MCF 10A (cell line): ENCODE measurements around the gene CERS6. TPM values are rescaled to one million over a fixed set of nuclear protein-coding genes. Genes with fewer than 3 reads are reported as not detected.

Source experiments
- BruUV-seq: library from RNA; stranded (reverse); fragments of 400-500 nt; replicated peaks from 2 replicates; lab custom pipeline; 2021; lab: Mats Ljungman, UMichigan
- CTCF ChIA-PET: fragments of 300-600 bp; sonication (Branson Sonifier 250); formaldehyde crosslinking; extraction: SDS; loops from one replicate; lab custom pipeline; 2021; ENCODE audit warnings: antibody characterized with exemption, inconsistent platforms; lab: Yijun Ruan, JAX
- POLR2A ChIA-PET: fragments of 300-600, 350-650 bp; sonication (Branson Sonifier 250); formaldehyde crosslinking; extraction: SDS; loops from one replicate; lab custom pipeline; 2020; ENCODE audit warnings: antibody characterized with exemption, inconsistent platforms; lab: Yijun Ruan, JAX
- DNase-seq: peaks from one replicate; pipeline ENCODE4 v3.0.0-alpha.2; 2018; ENCODE audit not compliant: unreplicated experiment
- H3K27ac Mint-ChIP-seq: one replicate; pipeline ENCODE4 v1.8.0; 2022; ENCODE audit warnings: mild to moderate bottlenecking, low read depth, mixed read lengths; ENCODE audit not compliant: unreplicated experiment
- H3K27me3 Mint-ChIP-seq: one replicate; pipeline ENCODE4 v1.8.0; 2022; ENCODE audit warnings: mixed read lengths; ENCODE audit not compliant: insufficient read depth, unreplicated experiment
- H3K36me3 Mint-ChIP-seq: one replicate; pipeline ENCODE4 v1.8.0; 2022; ENCODE audit warnings: mild to moderate bottlenecking, moderate library complexity, mixed read lengths; ENCODE audit not compliant: insufficient read depth, unreplicated experiment
- H3K4me1 Mint-ChIP-seq: one replicate; pipeline ENCODE4 v1.8.0; 2022; ENCODE audit warnings: mixed read lengths; ENCODE audit not compliant: insufficient read depth, unreplicated experiment
- H3K4me3 Mint-ChIP-seq: one replicate; pipeline ENCODE4 v1.8.0; 2022; ENCODE audit warnings: mild to moderate bottlenecking, moderate library complexity, mixed read lengths; ENCODE audit not compliant: unreplicated experiment
- H3K9me3 Mint-ChIP-seq: one replicate; pipeline ENCODE4 v1.8.0; 2022; ENCODE audit warnings: mixed read lengths; ENCODE audit not compliant: unreplicated experiment
- intact Hi-C: fragments of 100-400 bp; cut with micrococcal nuclease; formaldehyde crosslinking; loops from 2 replicates; pipeline ENCODE4 v1.14.1; 2022
- total RNA-seq: library from RNA; stranded (reverse); gene quantifications from 2 replicates; pipeline ENCODE4 v1.2.3, GENCODE V29; 2022
- TF ChIP-seq, protein P1 (sequence below): fragments of 200-600 bp; IDR thresholded peaks from one replicate; pipeline ENCODE4 v1.8.0; 2022; ENCODE audit warnings: antibody characterized with exemption, mild to moderate bottlenecking; ENCODE audit not compliant: unreplicated experiment

CERS6 gene
- total RNA-seq, 1 experiment from 2014 or later, result 27.4 TPM

GRCh38 chr2:168583710-168584521 is 127.8 kb downstream of the CERS6 start:
- ChIA-PET POLR2A (interaction anchor here (0.5 to 4.7 kb wide), 21 partner anchors 8 to 147 kb away, joined by 3 to 54 read pairs (median 4); partner anchors contain the start of gene CERS6), CTCF (interaction anchor here (0.6 to 1.1 kb wide), 4 partner anchors 9 to 241 kb away, joined by 3 to 4 read pairs (median 4); no protein-coding TSS in a partner anchor)
- peaks cover 38% of the 10 kb centered on the region for H3K4me1 Mint-ChIP-seq
- TF ChIP-seq, protein P1, sequence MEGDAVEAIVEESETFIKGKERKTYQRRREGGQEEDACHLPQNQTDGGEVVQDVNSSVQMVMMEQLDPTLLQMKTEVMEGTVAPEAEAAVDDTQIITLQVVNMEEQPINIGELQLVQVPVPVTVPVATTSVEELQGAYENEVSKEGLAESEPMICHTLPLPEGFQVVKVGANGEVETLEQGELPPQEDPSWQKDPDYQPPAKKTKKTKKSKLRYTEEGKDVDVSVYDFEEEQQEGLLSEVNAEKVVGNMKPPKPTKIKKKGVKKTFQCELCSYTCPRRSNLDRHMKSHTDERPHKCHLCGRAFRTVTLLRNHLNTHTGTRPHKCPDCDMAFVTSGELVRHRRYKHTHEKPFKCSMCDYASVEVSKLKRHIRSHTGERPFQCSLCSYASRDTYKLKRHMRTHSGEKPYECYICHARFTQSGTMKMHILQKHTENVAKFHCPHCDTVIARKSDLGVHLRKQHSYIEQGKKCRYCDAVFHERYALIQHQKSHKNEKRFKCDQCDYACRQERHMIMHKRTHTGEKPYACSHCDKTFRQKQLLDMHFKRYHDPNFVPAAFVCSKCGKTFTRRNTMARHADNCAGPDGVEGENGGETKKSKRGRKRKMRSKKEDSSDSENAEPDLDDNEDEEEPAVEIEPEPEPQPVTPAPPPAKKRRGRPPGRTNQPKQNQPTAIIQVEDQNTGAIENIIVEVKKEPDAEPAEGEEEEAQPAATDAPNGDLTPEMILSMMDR, result no peak
- peaks cover 6% of the 10 kb centered on the region for H3K36me3 Mint-ChIP-seq
- BruUV-seq, result TSS peak; percentile 86
- no peaks in the 10 kb centered on the region for H3K27me3 Mint-ChIP-seq
- peak overlapping the region; percentile 92 for H3K27ac Mint-ChIP-seq
- H3K4me3 Mint-ChIP-seq, result peak overlapping the region; percentile 17
- intact Hi-C loops, result loop anchor here (1.0 to 5.0 kb wide), 3 partner anchors 19 to 127 kb away; no protein-coding TSS in a partner anchor
- DNase-seq, result peak; percentile 87
- H3K9me3 Mint-ChIP-seq, result no peaks in the 10 kb centered on the region

GRCh38 chr2:168584911-168585310 is 128.8 kb downstream of the CERS6 start:
- Mint-ChIP-seq H3K9me3 (no peaks in the 10 kb centered on the region), H3K4me1 (peaks cover 33% of the 10 kb centered on the region), H3K4me3 (no peak overlapping the region), H3K36me3 (peaks cover 2% of the 10 kb centered on the region), H3K27ac (peak overlapping the region; percentile 92), H3K27me3 (no peaks in the 10 kb centered on the region)
- CTCF ChIA-PET, result interaction anchor here (0.6 to 1.0 kb wide), 2 partner anchors 20 to 66 kb away, joined by 3 read pairs; no protein-coding TSS in a partner anchor
- POLR2A ChIA-PET, result interaction anchor here (0.8 to 4.7 kb wide), 8 partner anchors 12 to 129 kb away, joined by 3 to 54 read pairs (median 4); partner anchors contain the start of gene CERS6
- BruUV-seq, result no TSS peak
- no peak for DNase-seq
- intact Hi-C loops, result loop anchor here (1.0 to 5.0 kb wide), 2 partner anchors 20 to 68 kb away; no protein-coding TSS in a partner anchor
- TF ChIP-seq, protein P1, result no peak

- peak; percentile 70 for DNase-seq
- H3K27ac Mint-ChIP-seq, result peak overlapping the region; percentile 92
- intact Hi-C loops, result no loop called here
- no peaks in the 10 kb centered on the region for H3K9me3 Mint-ChIP-seq
- POLR2A ChIA-PET, result interaction anchor here (0.7 to 4.7 kb wide), 3 partner anchors 20 to 24 kb away, joined by 4 to 54 read pairs (median 15); no protein-coding TSS in a partner anchor
- TF ChIP-seq, protein P1, result no peak
- CTCF ChIA-PET, result no interaction called here
- peaks cover 33% of the 10 kb centered on the region for H3K4me1 Mint-ChIP-seq
- no peaks in the 10 kb centered on the region for H3K36me3 Mint-ChIP-seq
- no TSS peak for BruUV-seq
- no peak overlapping the region for H3K4me3 Mint-ChIP-seq
- no peaks in the 10 kb centered on the region for H3K27me3 Mint-ChIP-seq
Measured at GRCh38 chr2:168585700-168586099, 129.6 kb downstream of the CERS6 start.

DNA sequence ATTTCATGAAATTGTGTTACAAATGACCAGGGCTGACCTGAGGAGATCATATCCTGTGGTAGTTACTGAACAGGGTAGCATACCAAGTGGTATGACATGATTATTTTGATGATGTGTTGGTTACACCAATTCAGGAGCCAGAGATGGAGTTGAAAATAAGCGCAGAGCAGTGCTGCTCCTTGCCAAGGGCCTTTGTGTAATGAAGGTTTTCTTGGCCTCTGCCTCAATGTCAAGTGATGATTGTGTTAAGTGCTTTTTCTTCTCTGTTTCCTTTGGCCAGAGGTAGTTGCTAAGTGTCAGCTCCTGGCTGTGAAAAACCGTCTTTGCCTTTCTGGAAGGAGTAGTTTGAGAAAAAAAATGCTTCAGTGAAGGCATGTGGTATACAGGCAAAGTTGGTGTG is 131.2 kb downstream of the CERS6 start:
- intact Hi-C loops, result no loop called here
- BruUV-seq, result no TSS peak
- Mint-ChIP-seq H3K9me3 (no peaks in the 10 kb centered on the region), H3K4me3 (no peak overlapping the region), H3K27ac (no peak overlapping the region), H3K4me1 (peaks cover 39% of the 10 kb centered on the region), H3K36me3 (no peaks in the 10 kb centered on the region), H3K27me3 (no peaks in the 10 kb centered on the region)
- DNase-seq, result no peak
- TF ChIP-seq, protein P1, result no peak
- ChIA-PET CTCF (no interaction called here), POLR2A (interaction anchor here (0.6 kb wide), 1 partner anchor 147 kb away, joined by 3 read pairs; no protein-coding TSS in a partner anchor)
